Fibroblast of lung (primary cell): ENCODE results near the gene IGFBP5. TPM values are rescaled to one million over a fixed set of nuclear protein-coding genes. Genes with fewer than 3 reads are reported as not detected.

Experiments used
- DNase-seq, 2 donors: peaks; one replicate each; pipeline versions ENCODE4 v3.0.0 to v3.0.0-alpha.2; 2010; ENCODE audit warnings: low read depth in 2 of 2
- H2AFZ ChIP-seq: 2 replicates; pipeline ENCODE4 v1.5.1; 2012; ENCODE audit warnings: low read length, control low read depth, inconsistent platforms
- H3K27ac ChIP-seq: 2 replicates; pipeline ENCODE4 v1.5.1; 2011; ENCODE audit warnings: low read length, control low read depth; ENCODE audit not compliant: insufficient read depth
- H3K27me3 ChIP-seq: 2 replicates; pipeline ENCODE4 v1.5.1; 2011; ENCODE audit warnings: mild to moderate bottlenecking, low read length; ENCODE audit not compliant: control insufficient read depth, insufficient read depth
- H3K36me3 ChIP-seq: 2 replicates; pipeline ENCODE4 v1.5.1; 2011; ENCODE audit warnings: low read length; ENCODE audit not compliant: control insufficient read depth, insufficient read depth
- H3K4me1 ChIP-seq: 2 replicates; pipeline ENCODE4 v1.5.1; 2011; ENCODE audit warnings: low read length; ENCODE audit not compliant: control insufficient read depth, insufficient read depth; ENCODE audit errors: extremely low read depth
- H3K4me2 ChIP-seq: 2 replicates; pipeline ENCODE4 v1.5.1; 2011; ENCODE audit warnings: low read length, control low read depth; ENCODE audit not compliant: insufficient read depth; ENCODE audit errors: extremely low read depth
- H3K4me3 ChIP-seq, 4 experiments: fragments of 200-600 bp in 1 of 4; sonication (generic) in 1 of 4; replicated peaks in 1 of 4; 2 replicates each; pipeline ENCODE4 v1.5.1; 2011 to 2016; ENCODE audit warnings: low read length in 4 of 4, low read depth in 3 of 4, mild to moderate bottlenecking in 3 of 4, control low read depth in 2 of 4, inconsistent platforms in 1 of 4, mixed read lengths in 1 of 4; ENCODE audit not compliant: insufficient read depth in 1 of 4; ENCODE audit errors: control extremely low read depth in 1 of 4
- H3K79me2 ChIP-seq: 2 replicates; pipeline ENCODE4 v1.5.1; 2012; ENCODE audit warnings: mild to moderate bottlenecking, low read length, inconsistent platforms; ENCODE audit not compliant: control insufficient read depth, insufficient read depth
- H3K9ac ChIP-seq: 2 replicates; pipeline ENCODE4 v1.5.1; 2011; ENCODE audit warnings: mild to moderate bottlenecking, low read length, control low read depth; ENCODE audit not compliant: insufficient read depth
- H3K9me3 ChIP-seq: 2 replicates; pipeline ENCODE4 v1.5.1; 2012; ENCODE audit warnings: low read depth, low read length; ENCODE audit not compliant: control insufficient read depth, insufficient read depth
- H4K20me1 ChIP-seq: 2 replicates; pipeline ENCODE4 v1.5.1; 2011; ENCODE audit warnings: low read length; ENCODE audit not compliant: control insufficient read depth, insufficient read depth; ENCODE audit errors: extremely low read depth
- CTCF ChIP-seq, 2 donors: IDR thresholded peaks in 1 of 2; conservative IDR thresholded peaks in 1 of 2; 1 replicate in 1 of 2; 2 replicates in 1 of 2; pipeline ENCODE4 v1.5.1; 2011 to 2012; ENCODE audit warnings: low read length in 2 of 2, control low read depth in 1 of 2, inconsistent platforms in 1 of 2, low read depth in 1 of 2, mild to moderate bottlenecking in 1 of 2
- EZH2 ChIP-seq: IDR thresholded peaks from 2 replicates; pipeline ENCODE4 v1.5.1; 2012; ENCODE audit warnings: low read length, control low read depth, mild to moderate bottlenecking; ENCODE audit errors: missing control alignments
- polyA plus RNA-seq, 2 donors: library from polyadenylated mRNA; depleted of rRNA in 1 of 2; stranded (reverse) in 1 of 2; unstranded in 1 of 2; fragments of >200 nt; gene quantifications; 2 replicates each; pipeline ENCODE4 v1.2.1, GENCODE V29; 2011 to 2012; ENCODE audit warnings: missing spikeins in 1 of 2
- total RNA-seq: library from RNA; depleted of rRNA; stranded (reverse); fragments of >200 nt; gene quantifications from 2 replicates; pipeline ENCODE4 v1.2.1, GENCODE V29; 2014

IGFBP5 gene
- total and polyA plus RNA-seq, 2 donors (not counting 1 experiment from before 2014, with no cell fraction given), result 1,100 to 2,607 TPM

- Histone ChIP-seq H3K27ac (no peak overlapping the region), H2AFZ (no peak overlapping the region), H3K79me2 (no peaks in the 10 kb centered on the region), H3K4me2 (peak overlapping the region; percentile 25), H3K9me3 (no peaks in the 10 kb centered on the region), H3K4me1 (no peaks in the 10 kb centered on the region), H3K4me3 (peak overlapping the region in 2 of 4 experiments; percentile 49 to 65), H3K36me3 (no peaks in the 10 kb centered on the region), H3K9ac (no peak overlapping the region), H3K27me3 (peaks cover 33% of the 10 kb centered on the region), H4K20me1 (no peaks in the 10 kb centered on the region)
- no peak for TF ChIP-seq EZH2
- no peak for TF ChIP-seq CTCF (conservative IDR thresholded peaks at IDR 0.05 in 1 of 2, IDR thresholded peaks at IDR 0.05 in 1 of 2; ENCODE audit: low read depth in 1 of 2, low read length in 2 of 2)
- DNase-seq, result no peak
Measured at GRCh38 chr2:216635171-216635570, 60.2 kb downstream of the IGFBP5 start.

GRCh38 chr2:216634370-216635148 is 60.8 kb downstream of the IGFBP5 start:
- H3K79me2 ChIP-seq, result no peaks in the 10 kb centered on the region
- peak; percentile 40 for TF ChIP-seq EZH2
- no peak for TF ChIP-seq CTCF (conservative IDR thresholded peaks at IDR 0.05 in 1 of 2, IDR thresholded peaks at IDR 0.05 in 1 of 2; ENCODE audit: low read depth in 1 of 2, low read length in 2 of 2)
- no peak for DNase-seq
- no peaks in the 10 kb centered on the region for H3K4me1 ChIP-seq
- H2AFZ ChIP-seq, result no peak overlapping the region
- H3K4me2 ChIP-seq, result peak overlapping the region; percentile 64
- no peak overlapping the region for H3K27ac ChIP-seq
- peak overlapping the region; percentile 46 to 65 (median 48) for H3K4me3 ChIP-seq
- H3K27me3 ChIP-seq, result peaks cover 36% of the 10 kb centered on the region
- no peaks in the 10 kb centered on the region for H3K9me3 ChIP-seq
- H3K9ac ChIP-seq, result no peak overlapping the region
- H4K20me1 ChIP-seq, result no peaks in the 10 kb centered on the region
- no peaks in the 10 kb centered on the region for H3K36me3 ChIP-seq

GRCh38 chr2:216633616-216634369 is 61.6 kb downstream of the IGFBP5 start:
- H4K20me1 ChIP-seq, result no peaks in the 10 kb centered on the region
- peak overlapping the region; percentile 46 to 65 (median 48) for H3K4me3 ChIP-seq
- H3K36me3 ChIP-seq, result no peaks in the 10 kb centered on the region
- no peaks in the 10 kb centered on the region for H3K79me2 ChIP-seq
- H2AFZ ChIP-seq, result peak overlapping the region; percentile 11
- peak in 1 of 2 donors; percentile 36 for DNase-seq
- no peaks in the 10 kb centered on the region for H3K4me1 ChIP-seq
- H3K9me3 ChIP-seq, result no peaks in the 10 kb centered on the region
- no peak overlapping the region for H3K9ac ChIP-seq
- TF ChIP-seq CTCF (conservative IDR thresholded peaks at IDR 0.05 in 1 of 2, IDR thresholded peaks at IDR 0.05 in 1 of 2; ENCODE audit: low read depth in 1 of 2, low read length in 2 of 2) (no peak), EZH2 (peak; percentile 81)
- H3K27me3 ChIP-seq, result peaks cover 36% of the 10 kb centered on the region
- no peak overlapping the region for H3K27ac ChIP-seq
- H3K4me2 ChIP-seq, result peak overlapping the region; percentile 64
